NCI-H1694 treated with DMSO at 0.1 percent for 48 hours (cell line): ENCODE results near the gene SKIC2.
"Not testable (repeated sequence)": the region's sequence is repeated elsewhere in the genome, so short reads cannot be mapped to it uniquely, and the experiment has no call there.

Source experiments
- DNase-seq: peaks from one replicate; lab custom pipeline; 2025; lab: John Stamatoyannopoulos, UW

The SKIC2 gene

DNA sequence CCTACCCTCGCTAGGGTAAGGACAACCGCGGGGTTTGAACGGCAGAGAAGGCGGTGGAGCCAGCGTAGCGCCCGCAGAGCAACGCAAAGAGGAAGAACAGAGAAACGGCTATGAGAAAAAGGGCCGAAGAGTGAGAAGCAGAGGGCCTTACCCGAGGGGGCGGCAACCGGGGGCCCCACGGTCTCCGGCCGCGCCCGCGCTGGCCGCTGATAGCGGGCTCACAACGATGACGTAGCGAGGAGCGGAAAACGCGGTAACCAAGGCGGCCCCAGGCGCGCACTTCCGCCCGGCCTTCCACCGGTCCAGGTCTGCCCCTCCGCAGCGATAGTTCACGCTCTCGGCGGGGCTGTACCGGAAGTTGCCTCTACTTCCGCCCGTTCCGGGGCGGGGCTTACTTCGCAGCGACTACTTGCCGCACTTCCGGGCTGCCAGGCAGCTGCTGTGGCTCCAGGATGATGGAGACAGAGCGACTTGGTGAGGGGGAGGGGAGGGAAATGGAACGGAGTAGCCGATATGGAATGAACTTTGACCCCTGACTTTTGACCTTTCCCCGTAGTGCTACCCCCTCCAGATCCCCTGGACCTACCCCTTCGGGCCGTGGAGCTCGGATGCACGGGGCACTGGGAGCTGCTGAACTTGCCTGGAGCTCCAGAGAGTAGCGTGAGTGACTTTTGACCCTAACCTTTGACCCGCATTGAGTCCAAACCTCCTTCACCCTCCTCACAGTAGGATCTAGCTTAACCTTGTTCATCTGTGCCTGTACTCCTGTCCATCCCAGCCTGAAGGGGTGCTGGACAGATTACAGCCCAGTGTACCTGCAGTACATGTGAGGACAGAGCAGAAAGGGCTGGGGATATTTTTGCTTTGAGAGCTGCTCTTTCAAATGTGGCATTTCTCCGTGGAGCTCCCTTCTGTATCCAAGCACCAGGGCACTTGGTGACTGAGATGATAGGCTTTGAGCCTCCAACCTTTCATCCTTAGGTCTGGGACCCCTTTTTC is at the start of gene SKIC2, which contains the start of gene NELFE:
Gene SKIC2, plus strand, starts transcription at position 435 of the 999 bp plus-strand sequence. Its CDS starts 18 bp downstream, at position 453.
Gene NELFE, minus strand, starts transcription at position 231 of the 999 bp plus-strand sequence. CDS start 525 bp downstream, outside the sequence.
- DNase-seq: peak; percentile 88

DNA sequence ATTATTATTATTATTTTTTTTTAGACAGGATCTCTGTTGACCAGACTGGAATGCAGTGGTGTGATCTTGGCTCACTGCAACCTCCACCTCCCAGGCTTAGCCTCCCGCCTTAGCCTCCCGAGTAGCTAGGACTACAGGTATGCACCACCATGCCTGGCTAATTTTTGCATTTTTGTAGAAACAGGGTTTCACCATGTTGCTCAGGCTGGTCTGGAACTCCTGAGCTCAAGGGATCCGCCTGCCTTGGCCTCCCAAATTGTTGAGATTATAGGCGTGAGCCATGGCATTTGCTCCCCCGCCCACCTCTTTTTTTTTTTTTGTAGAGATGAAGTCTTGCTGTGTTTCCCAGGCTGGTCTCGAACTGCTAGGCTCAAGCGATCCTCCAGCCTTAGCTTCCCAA is 49.7 kb upstream of the SKIC2 start:
- not testable (repeated sequence) for DNase-seq

DNA sequence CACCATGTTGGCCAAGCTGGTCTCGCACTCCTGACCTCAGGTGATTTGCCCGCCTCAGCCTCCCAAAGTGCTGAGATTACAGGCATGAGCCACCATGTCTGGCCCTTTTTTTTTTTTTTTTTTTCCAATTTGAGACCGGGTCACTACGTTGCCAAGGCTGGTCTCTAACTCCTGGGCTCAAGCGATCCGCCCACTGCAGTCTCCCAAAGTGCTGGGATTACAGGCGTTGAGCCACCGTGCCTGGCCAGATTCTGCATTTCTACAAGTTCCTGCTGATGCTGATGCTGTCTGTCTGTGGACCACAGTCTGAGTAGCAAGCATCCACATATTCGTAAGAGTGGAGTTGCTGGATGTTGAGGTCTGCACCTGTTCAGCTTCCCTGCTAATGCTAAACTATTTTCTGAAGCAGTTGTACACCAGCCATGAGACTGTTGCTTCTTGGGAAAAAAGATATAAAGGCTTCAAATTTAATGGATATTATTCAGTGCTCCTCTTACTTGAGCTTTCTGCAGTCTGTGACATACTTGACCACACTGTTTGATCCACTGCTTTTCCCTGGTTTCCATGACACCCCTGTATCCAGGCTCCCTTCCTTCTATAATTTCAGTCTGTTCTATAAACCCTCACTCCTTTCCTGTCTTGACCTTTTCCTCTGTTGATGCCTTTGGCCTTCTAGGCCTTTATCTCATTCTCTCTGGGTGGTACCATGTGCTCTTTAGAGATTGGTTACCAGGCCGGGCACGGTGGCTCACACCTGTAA is 47.0 kb upstream of the SKIC2 start:
- DNase-seq: no peak

DNA sequence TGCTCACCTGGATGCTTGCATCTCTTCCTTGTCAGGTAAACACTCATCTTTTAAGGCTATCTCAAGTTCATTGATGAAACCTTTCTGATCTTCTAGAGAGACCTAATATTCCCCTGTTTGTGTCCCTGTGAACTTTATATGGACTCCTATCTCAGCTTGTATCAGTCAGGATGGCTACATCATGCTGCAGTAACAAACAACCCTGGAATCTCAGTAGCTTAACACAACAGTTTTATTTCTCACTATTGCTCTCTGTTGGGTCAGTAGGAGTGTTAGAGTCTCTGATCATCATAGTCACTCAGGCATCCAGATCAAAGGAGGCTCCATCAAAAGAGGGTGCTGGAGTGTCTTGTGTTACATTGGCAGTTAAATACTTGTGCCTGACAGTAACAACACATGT is 43.6 kb upstream of the SKIC2 start:
- DNase-seq: no peak

DNA sequence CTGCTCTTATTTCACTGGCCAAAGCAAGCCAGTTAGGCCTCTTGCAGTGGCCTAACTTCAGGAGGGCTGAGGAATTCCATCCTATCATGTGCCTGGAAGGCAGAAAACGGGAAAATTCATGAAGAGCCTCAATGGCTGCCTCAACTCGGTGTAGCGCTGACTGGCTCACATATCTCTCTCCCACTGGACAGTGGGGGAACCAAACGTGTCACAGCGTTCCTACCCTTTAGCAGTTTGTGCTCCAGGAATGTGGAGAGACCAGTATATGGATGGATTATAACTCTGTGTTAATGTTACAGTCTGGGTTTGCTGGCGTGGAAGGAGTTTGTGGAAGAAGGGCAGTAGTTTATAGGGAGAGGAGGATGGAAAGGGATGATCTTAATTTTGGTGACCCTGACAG is 43.2 kb upstream of the SKIC2 start:
- no peak for DNase-seq

DNA sequence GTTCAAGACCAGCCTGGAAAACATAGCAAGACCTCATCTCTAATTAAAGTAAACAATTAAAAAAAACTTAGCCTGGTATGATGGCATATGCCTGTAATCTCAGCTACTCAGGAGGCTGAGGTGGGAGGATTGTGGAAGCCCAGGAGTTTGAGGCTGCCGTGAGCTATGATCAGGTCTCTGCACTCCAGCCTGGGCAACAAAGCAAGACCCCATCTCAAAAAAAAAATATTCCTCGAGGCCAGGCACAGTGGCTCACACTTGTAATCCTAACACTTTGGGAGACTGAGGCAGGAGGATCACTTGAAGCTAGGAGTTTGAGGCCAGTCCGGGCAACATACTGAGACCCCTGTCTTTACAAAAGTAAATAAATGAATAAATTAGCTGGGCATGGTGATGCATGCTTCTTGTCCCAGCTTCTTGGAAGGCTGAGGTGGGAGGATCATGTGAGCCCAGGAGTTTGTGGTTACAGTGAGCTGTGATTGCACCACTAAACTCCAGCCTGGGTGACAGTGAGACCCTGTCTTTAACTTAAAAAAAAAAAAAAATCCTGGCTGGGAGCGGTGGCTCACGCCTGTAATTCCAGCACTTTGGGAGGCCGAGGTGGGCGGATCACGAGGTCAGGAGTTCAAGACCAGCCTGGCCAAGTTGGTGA is 40.8 kb upstream of the SKIC2 start:
- no peak for DNase-seq

DNA sequence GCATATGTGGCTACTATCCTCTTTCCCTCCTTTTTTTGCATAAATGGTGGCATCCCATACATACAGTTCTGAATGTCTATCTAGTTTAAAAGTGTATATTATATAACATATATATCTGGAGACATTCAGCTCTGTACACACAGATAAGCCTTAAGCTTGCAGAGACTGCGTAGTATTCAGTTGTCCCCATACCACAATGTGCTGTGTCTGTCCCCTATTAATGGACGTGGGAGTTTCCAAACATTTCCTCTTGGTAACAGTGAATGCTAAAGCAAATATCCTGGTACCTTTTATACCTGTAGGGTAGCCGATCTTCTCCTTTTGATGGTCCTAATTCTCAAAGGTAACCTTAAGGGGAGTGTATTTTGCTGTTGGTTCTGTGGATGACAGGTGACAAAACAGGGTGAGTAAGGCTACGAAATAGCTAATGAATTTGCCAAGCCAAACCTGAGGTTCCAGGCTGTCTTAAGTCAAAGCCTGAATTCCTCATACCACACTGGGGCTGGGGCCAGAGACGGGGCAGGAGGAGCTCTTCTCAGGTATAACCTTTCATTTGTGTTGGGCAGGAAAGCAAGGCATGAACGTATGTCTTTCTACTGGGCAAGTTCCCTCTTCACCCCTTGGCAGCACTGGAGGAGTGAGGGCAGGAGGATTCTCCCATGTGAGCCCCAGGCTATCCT is 39.2 kb upstream of the SKIC2 start:
- no peak for DNase-seq

DNA sequence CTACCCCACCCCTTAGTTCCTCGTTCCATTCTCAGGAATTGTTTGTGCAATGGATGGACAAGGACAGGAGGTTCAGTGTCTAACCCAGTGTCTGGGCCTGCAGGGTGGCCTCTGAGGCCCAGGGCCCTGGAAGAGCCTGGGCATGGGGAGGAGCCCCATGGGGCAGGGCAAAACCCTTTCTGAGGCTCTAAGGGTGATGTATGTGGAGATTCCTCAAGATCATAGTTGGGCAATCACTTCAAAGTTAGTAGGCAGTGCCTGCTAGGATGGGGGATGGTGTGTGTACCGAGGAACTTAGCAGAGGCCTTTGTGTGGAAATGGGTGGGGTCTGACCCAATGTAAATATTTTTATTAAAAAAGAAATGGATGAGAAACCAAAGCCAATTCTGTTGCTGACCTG is 38.2 kb upstream of the SKIC2 start:
- no peak for DNase-seq

DNA sequence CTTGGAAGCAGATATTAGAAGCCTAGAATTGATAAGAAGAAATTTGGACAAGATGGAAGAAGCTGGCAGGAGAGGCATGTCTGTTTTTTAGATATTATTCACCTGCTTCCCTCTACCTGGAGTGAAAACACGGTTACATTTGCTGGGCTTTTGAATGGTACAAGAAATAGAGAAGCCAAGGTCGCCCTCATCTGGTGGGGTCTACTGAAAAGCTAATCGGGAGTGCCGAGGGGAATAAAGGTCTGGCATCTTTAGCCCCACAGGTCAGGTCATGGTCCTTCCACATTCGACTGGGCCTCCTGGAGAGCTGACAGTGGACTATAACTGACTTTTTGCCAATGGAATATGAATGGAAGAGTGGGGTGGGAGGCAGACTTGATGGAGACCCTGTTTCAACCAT is 36.0 kb upstream of the SKIC2 start:
- DNase-seq: no peak

DNA sequence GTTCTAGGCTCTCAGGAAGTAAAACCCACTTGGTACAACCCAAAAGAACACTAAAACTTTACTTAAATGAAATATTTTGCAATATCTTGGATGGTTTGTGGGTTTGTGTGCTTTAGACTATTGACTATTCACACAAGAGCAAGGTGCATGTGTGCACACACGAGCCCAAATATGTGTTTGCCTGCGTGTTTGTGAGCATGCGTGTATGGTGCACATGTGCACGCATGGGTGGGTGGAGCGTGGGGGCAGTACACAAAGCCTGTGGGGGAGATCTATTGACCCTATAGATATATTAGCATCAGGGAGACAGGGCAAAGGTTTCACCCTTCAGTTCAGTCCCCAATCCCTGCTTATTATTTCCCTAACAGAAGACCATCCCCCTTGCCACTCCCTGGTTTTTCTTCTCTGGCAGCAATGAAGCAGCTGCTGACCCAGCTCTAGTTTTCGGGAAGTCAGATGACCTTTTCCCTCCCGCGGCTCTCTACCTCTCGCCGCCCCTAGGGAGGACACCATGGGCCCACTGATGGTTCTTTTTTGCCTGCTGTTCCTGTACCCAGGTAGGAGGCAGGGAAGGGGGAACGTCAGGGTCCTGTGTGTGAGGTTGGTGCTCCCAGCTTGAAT is 31.6 kb upstream of the SKIC2 start, which contains the start of gene C2:
Gene C2, plus strand, starts transcription at position 476 of the 621 bp plus-strand sequence. Its CDS starts 36 bp downstream, at position 512.
- no peak for DNase-seq

DNA sequence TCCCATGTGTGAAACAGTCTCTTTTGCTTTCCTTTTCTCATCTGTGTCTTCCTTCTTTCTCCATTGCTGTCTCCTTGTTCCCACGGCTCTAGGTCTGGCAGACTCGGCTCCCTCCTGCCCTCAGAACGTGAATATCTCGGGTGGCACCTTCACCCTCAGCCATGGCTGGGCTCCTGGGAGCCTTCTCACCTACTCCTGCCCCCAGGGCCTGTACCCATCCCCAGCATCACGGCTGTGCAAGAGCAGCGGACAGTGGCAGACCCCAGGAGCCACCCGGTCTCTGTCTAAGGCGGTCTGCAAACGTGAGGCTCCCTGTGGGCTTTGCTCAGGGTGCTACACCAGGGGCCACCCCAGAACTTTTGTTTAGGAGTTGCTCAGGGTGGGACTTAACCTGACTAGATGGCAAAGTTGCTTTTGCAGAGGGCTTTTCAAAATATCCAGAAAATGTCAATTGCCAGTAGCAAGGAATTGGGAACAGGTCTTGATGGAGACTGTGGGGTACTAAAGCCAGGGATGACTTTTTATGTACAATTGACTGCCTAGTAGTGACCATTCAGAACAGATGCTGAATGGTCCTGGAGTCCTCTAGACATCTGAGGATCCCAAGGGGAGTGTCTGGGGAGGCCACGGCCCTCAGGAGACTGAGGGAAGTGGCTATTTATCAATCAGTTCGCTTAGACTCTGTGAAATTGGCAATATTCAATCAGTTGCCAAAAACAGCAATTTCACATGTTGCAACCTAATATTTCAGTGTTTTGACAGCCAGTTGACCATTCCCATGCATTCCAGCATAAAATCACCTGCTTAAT is 30.9 kb upstream of the SKIC2 start:
- DNase-seq: no peak

DNA sequence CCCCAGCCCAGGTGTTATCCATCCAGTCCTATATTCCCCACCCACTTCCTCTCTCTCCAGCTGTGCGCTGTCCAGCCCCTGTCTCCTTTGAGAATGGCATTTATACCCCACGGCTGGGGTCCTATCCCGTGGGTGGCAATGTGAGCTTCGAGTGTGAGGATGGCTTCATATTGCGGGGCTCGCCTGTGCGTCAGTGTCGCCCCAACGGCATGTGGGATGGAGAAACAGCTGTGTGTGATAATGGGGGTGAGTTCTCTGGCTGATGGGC is 30.4 kb upstream of the SKIC2 start:
- no peak for DNase-seq

DNA sequence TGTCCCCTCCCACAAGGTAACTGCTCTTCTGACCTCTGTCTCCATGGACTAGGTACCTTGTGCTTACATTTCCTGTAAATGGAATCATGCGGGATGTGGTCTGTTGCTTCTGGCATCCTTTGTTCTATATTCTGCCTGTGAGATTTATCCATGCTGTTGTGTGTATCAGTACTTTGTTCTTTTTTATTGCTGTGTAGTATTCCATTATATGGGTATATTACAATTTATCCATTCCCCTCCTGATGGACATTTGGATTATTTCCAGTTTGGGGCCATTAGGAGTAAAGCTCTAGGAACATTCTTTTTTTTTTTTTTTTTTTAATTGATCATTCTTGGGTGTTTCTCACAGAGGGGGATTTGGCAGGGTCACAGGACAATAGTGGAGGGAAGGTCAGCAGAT is 28.0 kb upstream of the SKIC2 start:
- DNase-seq: no peak

DNA sequence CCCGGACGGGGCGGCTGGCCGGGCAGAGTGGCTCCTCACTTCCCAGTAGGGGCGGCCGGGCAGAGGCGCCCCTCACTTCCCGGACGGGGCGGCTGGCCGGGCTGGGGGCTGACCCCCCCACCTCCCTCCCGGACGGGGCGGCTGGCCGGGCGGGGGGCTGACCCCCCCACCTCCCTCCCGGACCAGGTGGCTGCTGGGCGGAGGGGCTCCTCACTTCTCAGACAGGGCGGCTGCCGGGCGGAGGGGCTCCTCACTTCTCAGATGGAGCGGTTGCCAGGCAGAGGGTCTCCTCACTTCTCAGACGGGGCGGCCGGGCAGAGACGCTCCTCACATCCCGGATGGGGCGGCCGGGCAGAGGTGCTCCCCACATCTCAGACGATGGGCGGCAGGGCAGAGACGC is 26.8 kb upstream of the SKIC2 start:
- not testable (repeated sequence) for DNase-seq

DNA sequence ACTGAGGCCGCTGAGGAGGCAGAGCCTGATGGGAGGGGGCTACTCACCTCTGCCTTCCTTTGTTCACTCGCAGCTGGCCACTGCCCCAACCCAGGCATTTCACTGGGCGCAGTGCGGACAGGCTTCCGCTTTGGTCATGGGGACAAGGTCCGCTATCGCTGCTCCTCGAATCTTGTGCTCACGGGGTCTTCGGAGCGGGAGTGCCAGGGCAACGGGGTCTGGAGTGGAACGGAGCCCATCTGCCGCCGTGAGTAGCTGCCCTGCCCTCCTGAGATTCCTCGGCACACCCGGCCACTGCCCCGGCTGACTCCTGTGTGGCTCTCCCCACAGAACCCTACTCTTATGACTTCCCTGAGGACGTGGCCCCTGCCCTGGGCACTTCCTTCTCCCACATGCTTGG is 25.4 kb upstream of the SKIC2 start:
- no peak for DNase-seq

DNA sequence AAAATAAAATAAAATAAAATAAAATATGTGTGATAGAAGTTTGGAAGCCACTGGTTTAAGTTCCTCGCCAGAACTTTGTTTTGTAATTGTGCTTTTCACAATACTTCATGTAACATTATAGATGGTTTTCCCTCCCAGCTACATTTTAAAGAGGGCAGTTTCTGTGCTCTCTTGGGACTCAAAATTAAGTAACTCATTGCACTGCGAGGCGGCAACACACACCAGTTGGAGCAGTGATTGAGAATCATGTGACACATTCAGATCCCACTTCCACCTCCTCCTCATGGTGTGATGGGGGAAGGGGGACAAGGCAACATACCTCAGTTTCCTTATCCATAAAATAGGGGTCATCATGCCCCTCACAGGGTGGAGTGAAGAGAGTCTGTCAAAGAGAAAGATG is 24.0 kb upstream of the SKIC2 start:
- DNase-seq: no peak

DNA sequence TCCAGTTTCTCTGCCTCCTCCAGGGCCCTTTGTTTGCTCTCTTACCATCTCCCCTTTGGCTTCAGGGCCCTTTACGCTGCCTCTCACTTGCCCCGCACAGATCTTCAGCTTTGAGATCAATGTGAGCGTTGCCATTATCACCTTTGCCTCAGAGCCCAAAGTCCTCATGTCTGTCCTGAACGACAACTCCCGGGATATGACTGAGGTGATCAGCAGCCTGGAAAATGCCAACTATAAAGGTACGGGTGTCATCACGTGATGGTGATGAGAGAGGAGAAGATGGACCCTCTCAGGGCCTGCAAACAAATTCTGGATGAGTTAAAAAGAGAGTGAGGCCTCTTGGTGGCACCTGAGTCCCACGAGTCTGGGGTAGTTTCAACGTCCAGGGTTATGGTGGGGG is 23.2 kb upstream of the SKIC2 start:
- no peak for DNase-seq

DNA sequence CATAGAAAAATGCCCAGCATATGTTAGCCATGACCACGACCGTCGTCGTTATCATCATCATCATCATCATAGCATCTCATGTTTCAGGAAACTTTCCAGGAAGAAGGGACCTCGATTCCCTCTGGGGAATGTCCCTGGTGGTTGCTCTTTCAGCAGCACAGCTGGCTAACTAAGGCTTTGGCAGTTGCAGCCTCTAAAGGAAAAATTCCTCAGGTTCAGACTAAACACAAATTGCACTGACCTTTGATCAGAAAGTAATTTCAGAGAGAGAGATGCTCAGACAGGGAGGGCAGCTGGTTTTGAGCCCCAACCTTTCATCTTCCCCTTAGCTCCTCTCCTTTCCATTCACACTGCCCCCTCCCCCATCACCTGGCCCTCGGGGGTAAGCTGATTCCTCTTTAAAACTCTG is 18.7 kb upstream of the SKIC2 start:
- DNase-seq: no peak

DNA sequence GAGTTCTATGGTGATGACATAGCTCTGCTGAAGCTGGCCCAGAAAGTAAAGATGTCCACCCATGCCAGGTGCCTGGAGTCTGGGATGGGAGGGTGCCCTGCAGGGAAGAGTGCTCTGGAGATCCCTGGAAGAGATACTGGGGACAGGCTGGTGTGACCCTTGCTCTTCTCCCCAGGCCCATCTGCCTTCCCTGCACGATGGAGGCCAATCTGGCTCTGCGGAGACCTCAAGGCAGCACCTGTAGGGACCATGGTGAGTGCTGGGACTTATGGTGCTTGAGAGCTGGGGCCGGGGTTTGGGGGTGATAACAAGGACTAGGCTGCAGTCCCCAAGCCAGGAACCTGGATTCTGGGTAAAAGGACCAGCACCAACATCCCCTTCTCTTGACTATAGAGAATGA is 15.2 kb upstream of the SKIC2 start:
- DNase-seq: no peak

DNA sequence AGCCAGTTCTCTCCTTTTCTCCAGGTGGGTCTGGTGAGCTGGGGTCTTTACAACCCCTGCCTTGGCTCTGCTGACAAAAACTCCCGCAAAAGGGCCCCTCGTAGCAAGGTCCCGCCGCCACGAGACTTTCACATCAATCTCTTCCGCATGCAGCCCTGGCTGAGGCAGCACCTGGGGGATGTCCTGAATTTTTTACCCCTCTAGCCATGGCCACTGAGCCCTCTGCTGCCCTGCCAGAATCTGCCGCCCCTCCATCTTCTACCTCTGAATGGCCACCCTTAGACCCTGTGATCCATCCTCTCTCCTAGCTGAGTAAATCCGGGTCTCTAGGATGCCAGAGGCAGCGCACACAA is 13.8 kb upstream of the SKIC2 start:
- no peak for DNase-seq
